GM18870 (cell line): ENCODE data around the gene SPTBN1.
A peak's percentile ranks its signal among the peaks of the same experiment; 100 is the strongest.
"Not testable (repeated sequence)": the region's sequence is repeated elsewhere in the genome, so short reads cannot be mapped to it uniquely, and the experiment has no call there.

Experiments used
- ATAC-seq: cut with Tn5 transposase; IDR thresholded peaks from one replicate; pipeline ENCODE4 v1.9.1; 2021; ENCODE audit warnings: moderate library complexity; ENCODE audit not compliant: unreplicated experiment

Gene SPTBN1

GRCh38 chr2:54499661-54500060 is 43.5 kb downstream of the SPTBN1 start:
- no peak for ATAC-seq

GRCh38 chr2:54500404-54501205 is 44.5 kb downstream of the SPTBN1 start:
- ATAC-seq, result no peak

- no peak for ATAC-seq
Observed at GRCh38 chr2:54502731-54503130, 46.6 kb downstream of the SPTBN1 start.

GRCh38 chr2:54503192-54503591 is 47.1 kb downstream of the SPTBN1 start:
- ATAC-seq, result no peak

- ATAC-seq, result no peak
Observed at GRCh38 chr2:54503828-54504227, 47.7 kb downstream of the SPTBN1 start.

- ATAC-seq, result no peak
Observed at GRCh38 chr2:54504866-54505265, 48.7 kb downstream of the SPTBN1 start.

- no peak for ATAC-seq
Observed at GRCh38 chr2:54508541-54508940, 52.4 kb downstream of the SPTBN1 start.

GRCh38 chr2:54509043-54509442 is 52.9 kb downstream of the SPTBN1 start:
- ATAC-seq, result not testable (repeated sequence)

GRCh38 chr2:54510916-54511315 is 54.8 kb downstream of the SPTBN1 start:
- no peak for ATAC-seq

GRCh38 chr2:54512183-54512582 is 56.1 kb downstream of the SPTBN1 start:
- no peak for ATAC-seq

GRCh38 chr2:54512663-54513362 is 56.7 kb downstream of the SPTBN1 start:
- ATAC-seq, result no peak

- ATAC-seq, result no peak
Observed at GRCh38 chr2:54513363-54513715, 57.2 kb downstream of the SPTBN1 start.

GRCh38 chr2:54514822-54515569 is 58.9 kb downstream of the SPTBN1 start:
- ATAC-seq, result no peak

- ATAC-seq, result no peak
Observed at GRCh38 chr2:54516842-54517241, 60.7 kb downstream of the SPTBN1 start.

- not testable (repeated sequence) for ATAC-seq
Observed at GRCh38 chr2:54518016-54518415, 61.9 kb downstream of the SPTBN1 start.

- no peak for ATAC-seq
Observed at GRCh38 chr2:54518430-54518829, 62.3 kb downstream of the SPTBN1 start.

GRCh38 chr2:54519841-54520459 is 63.8 kb downstream of the SPTBN1 start:
- no peak for ATAC-seq

GRCh38 chr2:54520687-54521086 is 64.6 kb downstream of the SPTBN1 start:
- ATAC-seq, result no peak

GRCh38 chr2:54522624-54523281 is 66.6 kb downstream of the SPTBN1 start:
- ATAC-seq, result peak; percentile 63

- no peak for ATAC-seq
Observed at GRCh38 chr2:54523324-54523959, 67.3 kb downstream of the SPTBN1 start.
